ENCODE data around the gene SUFU.

SUFU gene

DNA sequence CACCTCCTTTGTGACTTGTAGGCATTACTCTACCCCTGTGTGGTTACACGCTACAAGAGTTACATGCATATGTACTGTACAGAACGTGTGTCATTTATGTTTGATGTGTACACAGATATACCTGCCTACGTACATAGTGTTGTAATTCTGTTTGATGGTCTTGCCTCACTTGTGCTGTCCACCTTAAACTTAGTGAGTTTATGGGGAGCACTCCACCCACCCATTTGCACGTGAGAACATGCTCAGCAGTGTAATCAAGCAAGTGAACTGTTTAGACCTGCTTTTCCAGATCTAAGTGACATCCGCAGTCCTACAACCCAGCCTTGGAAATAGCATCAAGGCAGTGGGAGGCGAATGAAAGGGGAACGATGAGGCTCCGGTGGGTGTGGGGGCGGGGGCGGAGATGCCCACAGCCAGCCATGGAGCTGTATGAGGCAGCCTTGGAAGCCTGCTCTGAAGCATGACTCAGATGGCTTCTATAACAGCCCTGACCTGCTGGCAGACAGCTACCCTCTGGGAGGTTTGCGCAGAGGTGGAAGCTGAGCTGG, 52.1 kb downstream of the SUFU start:
- no peak for TF ChIP-seq EZH2phosphoT487 (conservative IDR thresholded peaks at IDR 0.05; ENCODE audit: low read length)
- no peak for TF ChIP-seq CTCF (IDR thresholded peaks at IDR 0.05; ENCODE audit: insufficient read depth, low read length, poor library complexity, severe bottlenecking)
- H3F3A ChIP-seq (ENCODE audit: insufficient read depth) = no peaks in the 10 kb centered on the region
- H3K36me3 ChIP-seq (ENCODE audit: low read length) = no peaks in the 10 kb centered on the region
- no peaks in the 10 kb centered on the region for H3K9me3 ChIP-seq (ENCODE audit: insufficient read depth, low read length)
- no peaks in the 10 kb centered on the region for H3K9me2 ChIP-seq (replicated peaks; ENCODE audit: insufficient read depth, low read length)
- H3K9ac ChIP-seq (ENCODE audit: low read length) = no peak overlapping the region
- no peaks in the 10 kb centered on the region for H4K20me1 ChIP-seq (ENCODE audit: low read depth, low read length)
- no peak overlapping the region for H3K27ac ChIP-seq (ENCODE audit: low read depth, low read length)
- no peak overlapping the region for H3K4me3 ChIP-seq (ENCODE audit: insufficient read depth, low read length, poor library complexity, severe bottlenecking)
- no peaks in the 10 kb centered on the region for H3K79me2 ChIP-seq (ENCODE audit: insufficient read depth, low read length)
- no peaks in the 10 kb centered on the region for H3K27me3 ChIP-seq (ENCODE audit: low read length)
- no peak overlapping the region for H2AFZ ChIP-seq (ENCODE audit: low read depth, low read length, severe bottlenecking)
- no peak overlapping the region for H3K4me2 ChIP-seq (ENCODE audit: low read depth, low read length, poor library complexity, severe bottlenecking)

- H2AFZ ChIP-seq (ENCODE audit: low read depth, low read length, severe bottlenecking) = no peak overlapping the region
- H3K27me3 ChIP-seq (ENCODE audit: low read length) = no peaks in the 10 kb centered on the region
- H3K9me3 ChIP-seq (ENCODE audit: insufficient read depth, low read length) = no peaks in the 10 kb centered on the region
- no peak overlapping the region for H3K4me3 ChIP-seq (ENCODE audit: insufficient read depth, low read length, poor library complexity, severe bottlenecking)
- H3K9me2 ChIP-seq (replicated peaks; ENCODE audit: insufficient read depth, low read length) = no peaks in the 10 kb centered on the region
- no peaks in the 10 kb centered on the region for H3K79me2 ChIP-seq (ENCODE audit: insufficient read depth, low read length)
- H3K36me3 ChIP-seq (ENCODE audit: low read length) = no peaks in the 10 kb centered on the region
- no peaks in the 10 kb centered on the region for H3F3A ChIP-seq (ENCODE audit: insufficient read depth)
- H4K20me1 ChIP-seq (ENCODE audit: low read depth, low read length) = no peaks in the 10 kb centered on the region
- H3K27ac ChIP-seq (ENCODE audit: low read depth, low read length) = no peak overlapping the region
- H3K4me2 ChIP-seq (ENCODE audit: low read depth, low read length, poor library complexity, severe bottlenecking) = no peak overlapping the region
- TF ChIP-seq CTCF (IDR thresholded peaks at IDR 0.05; ENCODE audit: insufficient read depth, low read length, poor library complexity, severe bottlenecking) = no peak
- TF ChIP-seq EZH2phosphoT487 (conservative IDR thresholded peaks at IDR 0.05; ENCODE audit: low read length) = no peak
- H3K9ac ChIP-seq (ENCODE audit: low read length) = no peak overlapping the region
These were observed 53.8 kb downstream of the SUFU start for GRCh38 chr10:102557569-102557968.

GRCh38 chr10:102559764-102560163, 56.0 kb downstream of the SUFU start:
- Histone ChIP-seq H2AFZ (ENCODE audit: low read depth, low read length, severe bottlenecking) (no peak overlapping the region), H3K9me2 (replicated peaks; ENCODE audit: insufficient read depth, low read length) (no peaks in the 10 kb centered on the region), H3K9ac (ENCODE audit: low read length) (no peak overlapping the region), H3K4me2 (ENCODE audit: low read depth, low read length, poor library complexity, severe bottlenecking) (no peak overlapping the region), H3K9me3 (ENCODE audit: insufficient read depth, low read length) (no peaks in the 10 kb centered on the region), H3K4me3 (ENCODE audit: insufficient read depth, low read length, poor library complexity, severe bottlenecking) (no peak overlapping the region), H4K20me1 (ENCODE audit: low read depth, low read length) (no peaks in the 10 kb centered on the region), H3F3A (ENCODE audit: insufficient read depth) (no peaks in the 10 kb centered on the region), H3K27me3 (ENCODE audit: low read length) (no peaks in the 10 kb centered on the region), H3K36me3 (ENCODE audit: low read length) (no peaks in the 10 kb centered on the region), H3K79me2 (ENCODE audit: insufficient read depth, low read length) (no peaks in the 10 kb centered on the region), H3K27ac (ENCODE audit: low read depth, low read length) (no peak overlapping the region)
- TF ChIP-seq CTCF (IDR thresholded peaks at IDR 0.05; ENCODE audit: insufficient read depth, low read length, poor library complexity, severe bottlenecking) = no peak

Measured in SU-DHL-6 (cell line).